ENCODE results near the gene SHBG.
"Not testable (repeated sequence)": the region's sequence is repeated elsewhere in the genome, so short reads cannot be mapped to it uniquely, and the experiment has no call there.

Gene SHBG

GRCh38 chr17:7615265-7615747 is 14.6 kb upstream of the SHBG start:
- DNase-seq (ENCODE audit: low read depth in 1 of 2, low spot score in 1 of 2), result no peak
- H3K27ac ChIP-seq (replicated peaks), result no peak overlapping the region
- no peak overlapping the region for H3K4me3 ChIP-seq (replicated peaks; ENCODE audit: insufficient read depth, low read length)
- no peaks in the 10 kb centered on the region for H3K27me3 ChIP-seq (ENCODE audit: insufficient read depth, poor library complexity, severe bottlenecking)
- no peak for TF ChIP-seq REST (IDR thresholded peaks at IDR 0.05; ENCODE audit: insufficient replicate concordance, low read depth)
- no peak for TF ChIP-seq POLR2AphosphoS5 (IDR thresholded peaks at IDR 0.05; ENCODE audit: low read depth)
- TF ChIP-seq SPI1 (IDR thresholded peaks at IDR 0.05; ENCODE audit: borderline replicate concordance, low read depth), result no peak
- no peak for TF ChIP-seq GABPA (IDR thresholded peaks at IDR 0.05; ENCODE audit: low read depth)
- no peak for TF ChIP-seq CTCF (IDR thresholded peaks at IDR 0.05; ENCODE audit: insufficient read depth, low read length)

GRCh38 chr17:7618608-7619007 is 11.3 kb upstream of the SHBG start:
- Histone ChIP-seq H3K27me3 (ENCODE audit: insufficient read depth, poor library complexity, severe bottlenecking) (no peaks in the 10 kb centered on the region), H3K4me3 (replicated peaks; ENCODE audit: insufficient read depth, low read length) (no peak overlapping the region), H3K27ac (replicated peaks) (no peak overlapping the region)
- TF ChIP-seq REST (IDR thresholded peaks at IDR 0.05; ENCODE audit: insufficient replicate concordance, low read depth) (no peak), POLR2AphosphoS5 (IDR thresholded peaks at IDR 0.05; ENCODE audit: low read depth) (no peak), SPI1 (IDR thresholded peaks at IDR 0.05; ENCODE audit: borderline replicate concordance, low read depth) (no peak), GABPA (IDR thresholded peaks at IDR 0.05; ENCODE audit: low read depth) (no peak), CTCF (IDR thresholded peaks at IDR 0.05; ENCODE audit: insufficient read depth, low read length) (no peak)
- DNase-seq (ENCODE audit: low read depth in 1 of 2, low spot score in 1 of 2), result no peak

GRCh38 chr17:7620835-7621234 is 9.1 kb upstream of the SHBG start:
- H3K27me3 ChIP-seq (ENCODE audit: insufficient read depth, poor library complexity, severe bottlenecking), result no peaks in the 10 kb centered on the region
- TF ChIP-seq SPI1 (IDR thresholded peaks at IDR 0.05; ENCODE audit: borderline replicate concordance, low read depth) (no peak), POLR2AphosphoS5 (IDR thresholded peaks at IDR 0.05; ENCODE audit: low read depth) (no peak)
- no peak for DNase-seq (ENCODE audit: low read depth in 1 of 2, low spot score in 1 of 2)
- no peak overlapping the region for H3K4me3 ChIP-seq (replicated peaks; ENCODE audit: insufficient read depth, low read length)
- no peak overlapping the region for H3K27ac ChIP-seq (replicated peaks)

GRCh38 chr17:7623661-7624060 is 6.3 kb upstream of the SHBG start:
- TF ChIP-seq SPI1 (IDR thresholded peaks at IDR 0.05; ENCODE audit: borderline replicate concordance, low read depth) (no peak), CTCF (IDR thresholded peaks at IDR 0.05; ENCODE audit: insufficient read depth, low read length) (no peak), GABPA (IDR thresholded peaks at IDR 0.05; ENCODE audit: low read depth) (no peak), POLR2AphosphoS5 (IDR thresholded peaks at IDR 0.05; ENCODE audit: low read depth) (no peak), REST (IDR thresholded peaks at IDR 0.05; ENCODE audit: insufficient replicate concordance, low read depth) (no peak)
- no peak overlapping the region for H3K4me3 ChIP-seq (replicated peaks; ENCODE audit: insufficient read depth, low read length)
- no peak for DNase-seq (ENCODE audit: low read depth in 1 of 2, low spot score in 1 of 2)
- no peaks in the 10 kb centered on the region for H3K27me3 ChIP-seq (ENCODE audit: insufficient read depth, poor library complexity, severe bottlenecking)
- no peak overlapping the region for H3K27ac ChIP-seq (replicated peaks)

GRCh38 chr17:7625749-7626148 is 4.2 kb upstream of the SHBG start:
- DNase-seq (ENCODE audit: low read depth in 1 of 2, low spot score in 1 of 2); H3K4me3 ChIP-seq (replicated peaks; ENCODE audit: insufficient read depth, low read length); H3K27ac ChIP-seq (replicated peaks); H3K27me3 ChIP-seq (ENCODE audit: insufficient read depth, poor library complexity, severe bottlenecking): not testable (repeated sequence)
